ENCODE data around the gene UBASH3A.

- no peak for TF ChIP-seq CTCF (IDR thresholded peaks at IDR 0.05)
- no peak for TF ChIP-seq POLR2A (IDR thresholded peaks at IDR 0.05)
Measured at GRCh38 chr21:42356046-42356445, 47.7 kb upstream of the UBASH3A start.
